ENCODE measurements around the gene PRPF6. TPM values are rescaled to one million over a fixed set of nuclear protein-coding genes. Genes with fewer than 3 reads are reported as not detected.

PRPF6 gene
- total and polyA plus RNA-seq, 2 of the 13 experiments (the other 11 are each of a cell fraction or from before 2014, with no cell fraction given): 63.7 to 101 TPM

GRCh38 chr20:64041040-64041780 lies 60.3 kb downstream of the PRPF6 start (continued):
- TF ChIP-seq ZNF138 (CRISPR knock-in tag; IDR thresholded peaks at IDR 0.05; ENCODE audit: low read depth) (0 out of 2 replicates have a peak, but pooled peaks have one; percentile 16), ARID2 (CRISPR knock-in tag; IDR thresholded peaks at IDR 0.05; ENCODE audit: borderline replicate concordance) (peak; percentile 96), TMF1 (CRISPR knock-in tag; IDR thresholded peaks at IDR 0.05; ENCODE audit: low read depth) (peak; percentile 82; the same call in 1 of the 2 replicates), ZBTB4 (CRISPR knock-in tag; IDR thresholded peaks at IDR 0.05; ENCODE audit: borderline replicate concordance) (peak; percentile 28), SIX1 (CRISPR knock-in tag; IDR thresholded peaks at IDR 0.05; ENCODE audit: borderline replicate concordance) (no peak), LCORL (IDR thresholded peaks at IDR 0.05) (no peak), LCORL (CRISPR knock-in tag; IDR thresholded peaks at IDR 0.05) (peak; percentile 44; the same call in 1 of the 2 replicates), RNF2 (conservative IDR thresholded peaks at IDR 0.05; ENCODE audit: low read depth) (no peak), RFX3 (CRISPR knock-in tag; IDR thresholded peaks at IDR 0.05) (0 out of 2 replicates have a peak, but pooled peaks have one; percentile 34), ZNF564 (CRISPR knock-in tag; IDR thresholded peaks at IDR 0.05) (peak; percentile 71; the same call in 1 of the 2 replicates), ZNF180 (CRISPR knock-in tag; IDR thresholded peaks at IDR 0.05; ENCODE audit: borderline replicate concordance, low read depth) (no peak), TGIF2 (CRISPR knock-in tag; IDR thresholded peaks at IDR 0.05) (peak; percentile 28; the same call in 1 of the 2 replicates), IRX3 (CRISPR knock-in tag; IDR thresholded peaks at IDR 0.05; ENCODE audit: borderline replicate concordance, low read depth) (peak; percentile 77; the same call in 1 of the 2 replicates), ZNF800 (CRISPR knock-in tag; IDR thresholded peaks at IDR 0.05) (peak; percentile 75), ARID5B (CRISPR knock-in tag; IDR thresholded peaks at IDR 0.05) (peak; percentile 23; the same call in 1 of the 2 replicates), MAX (IDR thresholded peaks at IDR 0.05) (peak; percentile 87), ZFP36 (IDR thresholded peaks at IDR 0.05; ENCODE audit: borderline replicate concordance, low read depth, low read length, partially characterized antibody) (no peak), NFYC (CRISPR knock-in tag; IDR thresholded peaks at IDR 0.05) (peak; percentile 44)
- TF ChIP-seq, protein P1, sequence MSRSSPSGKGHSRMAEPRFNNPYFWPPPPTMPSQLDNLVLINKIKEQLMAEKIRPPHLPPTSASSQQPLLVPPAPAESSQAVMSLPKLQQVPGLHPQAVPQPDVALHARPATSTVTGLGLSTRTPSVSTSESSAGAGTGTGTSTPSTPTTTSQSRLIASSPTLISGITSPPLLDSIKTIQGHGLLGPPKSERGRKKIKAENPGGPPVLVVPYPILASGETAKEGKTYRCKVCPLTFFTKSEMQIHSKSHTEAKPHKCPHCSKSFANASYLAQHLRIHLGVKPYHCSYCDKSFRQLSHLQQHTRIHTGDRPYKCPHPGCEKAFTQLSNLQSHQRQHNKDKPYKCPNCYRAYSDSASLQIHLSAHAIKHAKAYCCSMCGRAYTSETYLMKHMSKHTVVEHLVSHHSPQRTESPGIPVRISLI (CRISPR knock-in tag; IDR thresholded peaks at IDR 0.05; ENCODE audit: borderline replicate concordance): peak; percentile 38; the same call in 1 of the 2 replicates

Data from HepG2 (cell line).